ENCODE data around the gene COL10A1.

The COL10A1 gene

GRCh38 chr6:116113386-116113785 lies 12.5 kb downstream of the COL10A1 start:
- TF ChIP-seq CTCF (IDR thresholded peaks at IDR 0.05; ENCODE audit: low read depth, low read length, missing control alignments): no peak
- no peak for DNase-seq (ENCODE audit: low read depth)
- no peak overlapping the region for H3K4me3 ChIP-seq (ENCODE audit: low read depth, low read length)
- in situ Hi-C loops (cut with HindIII; ENCODE audit: low sequenced_read_pairs): no loop called here

- TF ChIP-seq CTCF (IDR thresholded peaks at IDR 0.05; ENCODE audit: low read depth, low read length, missing control alignments): peak; percentile 65
- in situ Hi-C loops (cut with HindIII; ENCODE audit: low sequenced_read_pairs): no loop called here
- H3K4me3 ChIP-seq (ENCODE audit: low read depth, low read length): no peak overlapping the region
- no peak for DNase-seq (ENCODE audit: low read depth)
Measured at GRCh38 chr6:116111552-116112528, 14.1 kb downstream of the COL10A1 start.

DNA sequence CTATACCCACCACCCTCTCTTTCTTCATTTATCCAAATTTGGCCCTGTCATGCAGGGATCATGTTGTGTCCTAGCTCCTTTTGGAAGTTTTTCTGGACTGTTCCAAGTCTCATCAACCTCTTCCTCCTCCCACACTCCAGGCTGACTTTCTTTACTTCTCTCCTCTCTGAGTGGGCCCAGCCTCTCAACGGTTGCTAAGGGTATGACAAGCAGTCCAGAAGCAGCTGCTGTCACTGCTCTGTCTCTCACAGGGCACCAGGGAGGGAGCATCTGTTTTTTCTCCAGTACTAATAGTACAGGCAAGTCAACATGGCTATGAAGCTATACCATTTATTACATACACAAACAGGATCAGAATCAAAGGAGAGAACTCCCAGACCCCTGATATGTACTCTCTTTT lies 17.1 kb downstream of the COL10A1 start:
- in situ Hi-C loops (cut with HindIII; ENCODE audit: low sequenced_read_pairs): no loop called here
- no peak for DNase-seq (ENCODE audit: low read depth)
- no peak for TF ChIP-seq CTCF (IDR thresholded peaks at IDR 0.05; ENCODE audit: low read depth, low read length, missing control alignments)
- H3K4me3 ChIP-seq (ENCODE audit: low read depth, low read length): no peak overlapping the region

GRCh38 chr6:116106146-116106545 lies 19.8 kb downstream of the COL10A1 start:
- no peak overlapping the region for H3K4me3 ChIP-seq (ENCODE audit: low read depth, low read length)
- in situ Hi-C loops (cut with HindIII; ENCODE audit: low sequenced_read_pairs): no loop called here
- no peak for DNase-seq (ENCODE audit: low read depth)
- no peak for TF ChIP-seq CTCF (IDR thresholded peaks at IDR 0.05; ENCODE audit: low read depth, low read length, missing control alignments)

- no peak for DNase-seq (ENCODE audit: low read depth)
- TF ChIP-seq CTCF (IDR thresholded peaks at IDR 0.05; ENCODE audit: low read depth, low read length, missing control alignments): no peak
- no peak overlapping the region for H3K4me3 ChIP-seq (ENCODE audit: low read depth, low read length)
- in situ Hi-C loops (cut with HindIII; ENCODE audit: low sequenced_read_pairs): no loop called here
Measured at GRCh38 chr6:116105247-116105646, 20.7 kb downstream of the COL10A1 start.

DNA sequence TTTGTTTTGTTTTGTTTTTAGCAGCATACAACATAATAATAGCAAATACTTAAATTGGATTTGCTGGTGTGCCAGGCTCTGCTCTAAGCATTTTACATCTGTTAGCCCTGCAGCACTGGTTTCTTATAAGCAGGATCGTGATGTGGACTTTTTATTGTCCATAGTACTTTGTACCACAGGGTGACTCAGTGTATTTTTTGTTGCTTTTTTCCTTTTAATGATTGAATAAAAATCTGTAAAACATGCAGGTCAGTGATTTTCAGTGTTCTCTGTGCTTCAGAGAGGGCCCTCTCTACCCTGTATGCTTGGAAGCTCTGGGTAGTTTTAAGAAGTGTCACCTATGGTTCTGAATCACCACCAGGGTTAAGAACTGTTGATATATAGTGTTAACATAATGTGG lies 21.3 kb downstream of the COL10A1 start:
- TF ChIP-seq CTCF (IDR thresholded peaks at IDR 0.05; ENCODE audit: low read depth, low read length, missing control alignments): no peak
- in situ Hi-C loops (cut with HindIII; ENCODE audit: low sequenced_read_pairs): no loop called here

More for the DNA sequence above, 21.3 kb downstream of the COL10A1 start:
- no peak for DNase-seq (ENCODE audit: low read depth)
- no peak overlapping the region for H3K4me3 ChIP-seq (ENCODE audit: low read depth, low read length)

Measured in astrocyte of the cerebellum (primary cell).